Endothelial cell of umbilical vein (primary cell): Measurements from ENCODE around the gene EMC7.

ENCODE experiments used
- CTCF ChIP-seq, 2 donors: IDR thresholded peaks; 1 replicate in 1 of 2; 2 replicates in 1 of 2; pipeline ENCODE4 v1.5.1; 2011; ENCODE audit warnings: low read length in 2 of 2, mild to moderate bottlenecking in 2 of 2, moderate library complexity in 2 of 2, control low read depth in 1 of 2, inconsistent platforms in 1 of 2, low read depth in 1 of 2; ENCODE audit not compliant: insufficient read depth in 1 of 2; ENCODE audit errors: extremely low read depth in 1 of 2
- EZH2 ChIP-seq: IDR thresholded peaks from 2 replicates; pipeline ENCODE4 v1.6.1; 2012; ENCODE audit warnings: borderline replicate concordance, low read depth, mild to moderate bottlenecking, moderate library complexity, low read length, inconsistent platforms; ENCODE audit not compliant: severe bottlenecking
- JUN ChIP-seq: IDR thresholded peaks from 2 replicates; pipeline ENCODE4 v1.6.1; 2011; ENCODE audit warnings: borderline replicate concordance, low read depth; ENCODE audit not compliant: insufficient read length, insufficient read depth
- POLR2AphosphoS5 ChIP-seq: IDR thresholded peaks from 2 replicates; pipeline ENCODE4 v1.6.1; 2012; ENCODE audit warnings: low read depth, mild to moderate bottlenecking, control low read depth, low read length, moderate library complexity; ENCODE audit not compliant: insufficient read depth

GRCh38 chr15:34128898-34129297 lies 27.2 kb upstream of the EMC7 start:
- no peak for TF ChIP-seq POLR2AphosphoS5
- no peak for TF ChIP-seq CTCF (IDR thresholded peaks at IDR 0.05; ENCODE audit: extremely low read depth in 1 of 2, insufficient read depth in 1 of 2, low read depth in 1 of 2, low read length in 2 of 2)
- no peak for TF ChIP-seq JUN
- TF ChIP-seq EZH2, result no peak
